ENCODE data around the gene POLR2C.
"Not testable (repeated sequence)": the region's sequence is repeated elsewhere in the genome, so short reads cannot be mapped to it uniquely, and the experiment has no call there.

The POLR2C gene

DNA sequence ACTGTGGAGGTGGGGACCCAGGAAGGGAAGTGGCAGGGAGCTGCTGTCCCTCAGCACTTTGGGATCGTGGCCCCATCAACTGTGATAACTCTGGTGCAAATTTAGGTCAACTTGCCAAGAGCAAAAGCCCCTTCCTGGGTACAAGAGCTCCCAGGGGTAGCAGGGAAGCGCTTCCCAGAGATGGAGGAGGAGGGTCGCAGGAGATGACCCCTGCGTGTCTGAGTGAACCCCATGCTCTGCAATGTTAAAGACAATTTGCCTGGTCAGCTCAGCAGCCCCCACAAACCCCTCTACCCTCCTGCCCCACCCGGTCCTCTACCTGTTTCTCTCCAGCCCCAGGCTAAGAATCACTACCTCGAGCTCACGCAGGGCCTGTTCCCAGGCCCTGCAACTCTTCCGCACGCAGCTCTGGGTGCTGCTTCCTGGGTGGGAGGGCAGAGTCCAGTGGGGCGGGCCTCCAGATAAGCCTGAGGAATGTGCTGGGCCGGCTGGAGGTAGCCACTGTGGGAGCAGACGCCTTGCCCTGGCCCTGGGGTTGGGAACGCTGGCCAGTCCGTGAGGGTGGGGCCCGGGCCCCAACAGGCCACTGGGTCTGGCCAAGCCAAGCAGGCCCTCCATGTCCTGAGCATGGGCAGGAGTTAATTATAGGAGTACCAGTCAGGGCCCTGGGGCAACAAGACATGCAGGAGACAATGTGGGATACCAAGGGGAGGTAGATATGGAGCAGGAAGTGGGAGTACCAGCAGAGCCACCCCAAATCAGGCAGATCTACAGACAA, 17.7 kb downstream of the POLR2C start:
- no peak for DNase-seq

GRCh38 chr16:57480754-57481230, 18.3 kb downstream of the POLR2C start:
- DNase-seq, result no peak

GRCh38 chr16:57481421-57481820, 18.9 kb downstream of the POLR2C start:
- no peak for DNase-seq

DNA sequence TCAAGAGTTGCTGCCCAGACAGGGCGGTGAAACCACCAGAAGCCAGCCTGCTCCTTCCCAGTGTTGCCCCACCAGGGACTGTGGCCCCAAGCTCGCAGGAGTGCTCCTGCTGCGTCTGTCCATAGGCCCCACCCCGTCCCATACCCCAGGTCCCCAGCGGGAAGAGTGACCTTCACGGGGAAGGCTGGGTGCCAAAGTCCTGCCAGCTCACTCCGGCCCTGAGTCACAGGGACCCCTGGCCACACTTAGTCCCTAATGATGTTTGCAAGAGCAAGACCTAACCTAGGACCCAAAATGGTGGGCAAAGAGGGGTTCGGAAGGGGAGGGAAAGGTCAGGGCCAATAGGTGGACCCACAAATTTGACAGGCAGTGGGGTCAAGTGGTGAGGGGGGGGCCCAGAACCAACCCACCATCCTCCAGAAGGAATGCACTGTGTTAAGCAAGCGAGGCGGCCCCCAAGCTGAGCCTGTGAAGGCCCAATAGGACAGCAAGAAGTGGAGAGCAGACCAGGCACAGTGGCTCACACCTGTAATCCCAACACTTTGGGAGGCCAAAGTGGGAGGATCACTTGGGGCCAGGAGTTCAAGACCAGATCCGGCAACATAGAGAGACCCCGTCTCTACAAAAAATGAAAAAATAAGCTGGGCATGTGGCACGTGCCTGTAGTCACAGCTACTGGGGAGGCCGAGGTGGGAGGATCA, 20.5 kb downstream of the POLR2C start:
- no peak for DNase-seq

DNA sequence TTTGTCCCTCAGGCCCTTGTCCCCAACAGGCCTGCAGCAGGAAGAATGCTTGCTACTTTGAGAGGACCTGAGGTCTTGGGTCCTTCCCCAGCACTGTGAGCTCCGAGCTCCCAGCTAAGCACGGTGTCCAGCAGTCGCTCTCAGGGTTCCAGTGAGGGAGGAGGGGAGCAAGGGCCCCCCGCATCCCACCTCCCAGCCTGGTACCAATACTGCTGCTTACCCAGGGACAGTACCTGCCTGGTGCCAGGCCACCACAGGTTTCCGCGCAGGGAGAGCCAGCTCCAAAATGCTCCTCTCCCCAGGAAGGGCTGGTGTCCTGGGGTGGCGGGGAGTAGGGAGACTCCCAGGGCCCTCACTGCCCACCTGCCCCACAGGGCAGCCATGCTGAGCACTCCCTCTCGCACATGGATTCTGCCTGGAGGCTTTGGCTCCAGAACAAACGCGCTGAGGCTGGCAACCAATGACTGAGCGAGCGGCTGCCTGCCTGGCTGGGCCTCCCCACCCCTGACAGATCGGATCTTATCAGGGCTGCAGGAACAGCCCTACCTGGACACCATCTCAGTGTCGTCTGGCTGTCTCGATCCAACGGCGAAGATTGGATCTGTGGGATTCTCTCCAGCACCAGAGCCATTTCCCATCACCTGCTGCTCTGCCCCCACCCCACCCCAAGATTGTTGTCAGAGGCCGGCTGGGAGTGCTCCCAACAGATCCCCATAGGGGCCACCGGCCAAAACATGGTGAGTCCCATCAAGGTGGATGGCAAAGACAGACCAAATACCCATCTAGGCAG, 21.4 kb downstream of the POLR2C start:
- no peak for DNase-seq

DNA sequence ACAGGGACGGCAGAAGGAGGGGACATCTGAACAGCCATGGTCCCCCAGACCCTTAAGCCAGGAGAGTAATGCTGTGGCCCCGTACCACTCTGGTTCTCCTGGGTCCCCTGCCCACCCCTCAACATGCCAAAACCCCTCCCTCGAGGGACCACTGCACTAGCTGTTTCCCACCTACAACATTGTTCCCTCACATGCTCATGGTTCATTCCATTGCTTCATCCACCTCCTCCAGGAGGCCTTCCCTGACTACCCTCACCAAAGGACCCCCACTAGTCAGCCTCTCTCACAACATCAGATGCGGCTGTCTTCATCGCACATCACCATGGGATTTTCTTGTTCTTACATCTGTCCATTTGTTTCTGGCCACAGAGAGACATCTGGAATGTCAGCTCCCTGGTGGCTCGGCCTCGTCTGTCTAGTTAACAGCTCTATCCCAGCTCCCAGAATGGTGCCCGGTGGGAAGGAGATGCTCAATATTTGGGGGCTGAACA, 22.1 kb downstream of the POLR2C start:
- no peak for DNase-seq

DNA sequence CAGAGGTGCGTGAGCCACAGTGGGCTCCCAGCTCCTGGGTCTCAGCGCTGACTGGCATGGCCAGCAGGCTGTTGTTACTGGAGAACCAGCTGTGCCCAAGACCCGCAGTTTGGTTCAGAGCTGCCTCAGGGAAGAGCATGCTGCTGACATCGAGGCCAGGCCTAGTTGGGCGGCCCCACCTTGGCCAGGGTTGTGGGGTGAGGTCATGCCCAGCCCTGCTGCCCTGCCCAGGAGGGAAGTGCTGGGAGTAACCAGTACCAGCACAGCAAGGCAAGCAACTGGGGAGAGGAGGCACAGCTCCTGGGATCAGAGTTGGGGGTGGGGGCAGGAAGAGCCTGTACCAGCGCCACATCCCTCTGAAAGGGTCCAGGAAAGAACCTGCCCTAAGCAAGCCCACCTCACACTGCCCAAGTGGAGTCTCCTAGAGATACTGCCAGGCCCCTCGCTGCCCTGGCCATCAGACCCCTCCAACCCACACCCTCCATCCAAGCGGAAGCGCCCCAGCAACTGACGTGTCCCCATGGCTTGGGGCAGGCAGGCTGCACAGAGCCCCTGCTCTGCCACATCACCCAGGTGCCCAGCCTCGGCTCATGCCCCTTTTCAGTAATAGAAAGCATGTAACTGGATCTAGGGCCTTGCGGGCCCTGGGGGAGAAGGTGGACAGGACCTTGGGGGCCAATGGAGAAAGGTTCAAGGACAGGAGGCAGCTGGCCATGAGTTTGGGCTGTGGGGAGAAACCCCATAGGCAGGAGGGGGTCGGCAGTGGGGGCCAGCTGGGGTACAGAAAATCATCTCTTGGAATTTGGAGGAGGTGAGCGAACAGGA, 22.8 kb downstream of the POLR2C start:
- no peak for DNase-seq

GRCh38 chr16:57485916-57486857, 23.7 kb downstream of the POLR2C start, which contains the start of gene DOK4:
TSS of gene DOK4 (minus strand) at chr16:57486493. CDS start at chr16:57479507, 6,986 bp downstream.
- peak; percentile 68 for DNase-seq

DNA sequence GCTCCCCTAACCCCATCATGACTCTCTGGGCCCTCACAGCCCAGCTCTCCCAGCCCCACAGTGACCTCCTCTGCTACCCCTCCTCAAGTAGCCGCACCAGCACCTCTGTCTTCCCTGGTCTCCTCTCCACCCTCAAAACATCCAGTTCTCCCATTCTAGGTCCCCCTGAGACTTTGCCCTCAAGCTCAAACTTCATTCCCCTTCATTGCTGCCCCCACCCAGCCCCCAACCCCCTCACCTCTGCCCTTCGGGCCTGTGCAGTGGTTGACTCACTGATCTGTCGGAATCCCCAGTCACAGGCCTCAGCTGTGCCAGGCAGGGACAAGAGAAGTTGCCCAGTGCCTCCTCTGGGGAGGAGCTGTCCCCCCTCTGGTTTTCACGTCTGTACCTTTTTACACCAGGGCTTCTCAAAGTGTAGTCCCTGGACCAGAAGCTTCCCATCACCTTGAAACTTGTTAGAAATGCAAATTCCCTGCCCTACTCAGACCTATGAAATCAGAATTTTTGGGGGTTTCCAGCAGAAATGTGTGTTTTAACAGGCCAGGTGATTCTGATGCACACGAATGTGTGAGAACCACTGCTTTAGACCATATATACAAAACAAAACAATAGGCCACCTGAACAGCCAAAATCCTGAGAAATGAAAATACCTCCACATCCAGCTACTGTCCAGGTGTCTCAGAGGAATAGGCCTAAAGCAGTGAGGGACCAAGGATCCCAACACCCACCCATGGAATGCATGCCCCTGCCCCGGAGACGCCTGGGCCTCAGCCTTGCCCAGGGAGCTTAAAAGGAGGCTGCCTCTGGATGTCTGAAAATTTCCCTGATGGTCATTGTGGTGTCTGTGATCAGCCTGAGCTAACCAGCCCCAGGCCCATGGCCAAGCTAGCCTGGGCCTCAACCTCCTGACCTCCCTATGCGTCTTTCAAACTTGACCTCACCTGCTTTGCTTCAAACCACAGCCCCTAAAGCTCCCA, 24.7 kb downstream of the POLR2C start:
- DNase-seq, result no peak

- DNase-seq, result no peak
These were observed 26.8 kb downstream of the POLR2C start for GRCh38 chr16:57489229-57489628.

DNA sequence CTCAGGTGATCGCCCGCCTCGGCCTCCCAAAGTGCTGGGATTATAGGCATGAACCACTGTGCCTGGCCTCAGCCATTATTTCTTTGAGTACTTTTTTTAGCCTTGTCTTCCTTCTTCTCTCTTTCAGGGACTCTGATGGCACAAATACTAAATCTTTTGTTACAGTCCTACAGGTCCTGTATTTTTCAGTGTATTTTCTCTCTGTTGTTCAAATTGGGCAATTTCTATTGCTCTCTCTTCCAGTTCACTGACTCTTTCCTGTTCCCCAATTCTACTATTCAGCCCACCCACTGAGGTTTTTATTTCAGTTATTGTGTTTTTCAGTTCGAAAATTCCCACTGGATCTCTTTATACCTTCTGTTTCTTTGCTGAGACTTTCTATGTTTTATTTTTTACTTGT, 31.3 kb downstream of the POLR2C start:
- DNase-seq, result no peak

DNA sequence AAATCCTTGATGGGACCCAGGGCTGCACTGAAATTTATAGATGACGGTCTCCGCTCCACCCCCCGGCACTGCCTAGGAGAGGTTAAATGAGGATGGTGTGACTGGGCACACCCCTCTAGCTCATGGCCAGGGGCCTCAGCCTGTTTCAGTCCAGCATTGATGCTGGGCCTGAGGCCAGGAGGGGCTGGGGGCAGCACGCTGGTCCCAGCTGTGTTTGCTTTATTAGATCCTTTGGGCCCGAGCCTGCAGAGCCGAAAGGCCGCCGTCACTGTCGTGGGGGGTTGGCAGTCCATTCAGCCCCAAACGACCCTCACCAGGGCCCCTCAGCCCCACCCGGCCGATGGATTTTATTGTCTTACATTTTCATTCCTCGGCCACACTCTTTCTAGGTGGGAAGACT, 34.6 kb downstream of the POLR2C start:
- no peak for DNase-seq

DNA sequence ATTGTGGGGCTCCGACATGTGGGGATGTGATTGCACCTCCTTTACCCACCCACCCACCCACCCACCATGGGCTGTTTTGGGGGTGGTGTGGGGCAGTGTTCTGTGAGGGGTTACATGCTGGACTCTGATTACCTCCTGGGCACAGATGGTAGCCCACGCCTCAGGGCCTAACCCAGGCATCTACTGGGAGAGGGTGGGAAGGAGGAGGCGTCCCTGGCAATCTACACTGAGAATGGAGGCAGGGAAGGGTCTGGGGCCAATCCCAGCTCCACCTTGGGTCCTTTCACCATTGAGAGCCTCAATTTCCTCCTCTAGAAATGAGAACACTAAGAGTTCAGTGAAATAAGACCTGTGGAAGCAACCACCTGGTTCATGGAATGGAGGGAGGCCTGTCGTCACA, 35.6 kb downstream of the POLR2C start:
- DNase-seq, result no peak

DNA sequence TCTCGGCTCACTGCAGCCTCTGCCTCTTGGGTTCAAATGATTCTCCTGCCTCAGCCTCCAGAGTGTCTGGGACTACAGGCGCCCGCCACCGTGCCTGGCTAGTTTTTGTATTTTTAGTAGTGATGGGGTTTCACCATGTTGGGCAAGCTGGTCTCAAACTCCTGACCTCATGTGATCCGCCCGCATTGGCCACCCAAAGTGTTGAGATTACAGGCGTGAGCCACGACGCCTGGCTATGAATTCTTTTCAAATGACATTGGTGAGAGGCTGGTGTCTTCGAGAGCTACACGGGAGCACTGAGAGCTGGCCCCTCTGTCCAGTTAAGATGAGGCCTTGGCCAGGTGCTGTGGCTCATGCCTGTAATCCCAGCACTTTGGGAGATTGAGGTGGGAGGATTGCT, 37.5 kb downstream of the POLR2C start:
- not testable (repeated sequence) for DNase-seq

DNA sequence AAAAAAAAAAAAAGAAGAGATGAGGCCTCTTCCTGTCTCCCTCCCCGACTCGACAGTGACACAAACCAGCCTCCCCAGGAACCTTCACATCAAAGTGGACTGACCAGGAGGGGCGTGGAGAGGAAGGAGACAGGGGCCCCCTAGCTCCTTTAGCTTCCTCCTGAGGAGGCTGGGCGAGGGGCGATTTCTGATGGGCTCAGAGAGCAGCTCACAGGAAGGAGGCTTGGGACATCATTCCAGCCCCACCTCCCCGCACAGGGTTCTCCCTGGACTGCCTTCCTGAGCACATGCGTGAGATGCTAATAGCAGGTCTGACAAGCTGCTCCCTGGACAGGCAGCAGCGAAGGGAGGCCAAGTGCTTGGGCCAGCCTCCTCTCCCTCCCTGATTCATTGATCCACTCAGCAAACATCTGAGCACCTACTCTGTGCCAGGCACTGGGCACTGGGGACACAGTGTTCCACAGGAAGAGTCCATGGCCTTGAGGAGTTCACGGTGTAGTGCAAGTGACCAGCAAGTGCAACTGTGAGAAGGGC, 38.2 kb downstream of the POLR2C start:
- no peak for DNase-seq

DNA sequence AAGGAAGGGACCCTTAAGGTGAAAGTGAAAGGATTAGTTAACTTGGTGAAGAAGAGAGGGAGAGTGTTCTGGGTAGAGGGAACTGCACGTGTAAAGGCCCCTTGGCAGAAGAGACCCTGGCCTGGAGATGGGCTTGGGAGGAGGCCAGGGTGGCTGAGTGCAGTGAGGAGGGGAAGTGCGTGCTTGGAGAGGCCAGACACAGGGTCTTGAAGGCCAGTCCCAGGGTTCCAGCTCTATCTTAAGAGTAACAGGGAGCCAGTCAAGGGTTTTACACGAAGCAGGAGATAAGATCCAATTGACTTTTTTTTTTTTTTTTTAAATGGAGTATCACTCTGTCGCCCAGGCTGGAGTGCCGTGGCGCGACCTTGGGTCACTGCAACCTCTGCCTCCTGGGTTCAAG, 39.0 kb downstream of the POLR2C start:
- no peak for DNase-seq

- DNase-seq, result no peak
These were observed 39.7 kb downstream of the POLR2C start for GRCh38 chr16:57502048-57502775.

DNA sequence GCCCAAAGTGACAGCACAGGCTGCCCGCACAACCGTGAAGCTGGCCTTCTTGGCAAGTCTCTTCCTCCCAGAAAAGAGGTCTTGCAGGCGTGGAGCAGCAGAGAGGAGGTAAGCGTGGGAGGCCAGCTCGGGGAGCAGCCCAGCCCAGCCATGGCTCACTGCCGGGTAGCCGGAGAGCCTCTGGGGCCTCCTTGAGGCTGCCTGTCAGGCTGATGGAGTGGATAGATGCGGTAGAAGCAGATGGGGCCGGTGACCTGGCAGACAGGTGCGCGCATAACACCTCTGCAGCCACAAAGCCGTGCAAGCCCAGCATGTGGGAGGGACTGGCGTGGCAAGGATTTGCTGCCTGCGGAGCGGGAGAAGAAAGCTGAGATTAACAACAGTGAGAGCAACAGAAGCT, 40.9 kb downstream of the POLR2C start:
- DNase-seq, result no peak

GRCh38 chr16:57504001-57504400, 41.5 kb downstream of the POLR2C start:
- DNase-seq, result no peak

Data from effector CD8-positive, alpha-beta T cell (primary cell).